ENCODE results near the gene OCIAD1. TPM values are rescaled to one million over a fixed set of nuclear protein-coding genes. Genes with fewer than 3 reads are reported as not detected.

OCIAD1 gene
- total and polyA plus RNA-seq, 2 donors (not counting 1 experiment from before 2014, with no cell fraction given) = 82.3 to 119 TPM

DNA sequence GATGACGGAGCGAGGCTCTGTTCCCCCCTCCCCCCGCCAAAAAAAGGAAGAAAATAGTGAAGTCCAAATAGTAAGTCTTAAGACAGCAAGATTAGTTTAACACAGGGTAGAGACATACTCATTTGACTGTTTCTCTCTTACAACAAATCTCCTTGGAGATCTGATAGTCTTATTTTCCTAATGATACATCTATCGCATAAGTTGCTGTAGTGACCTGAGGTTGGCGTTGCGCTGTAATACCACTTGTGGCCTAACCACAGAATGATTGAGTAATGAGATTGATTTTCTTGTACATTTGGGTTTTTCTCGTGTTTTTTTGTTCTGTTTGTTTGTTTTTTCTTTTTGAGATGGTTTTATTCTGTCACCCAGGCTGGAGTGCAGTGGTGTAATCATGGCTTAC, 27.2 kb downstream of the OCIAD1 start:
- ChIA-PET POLR2A (no interaction called here), CTCF (interaction anchor here (0.5 kb wide), 1 partner anchor 21 kb away, joined by 4 read pairs; no protein-coding TSS in a partner anchor)
- Mint-ChIP-seq H3K27ac (no peak overlapping the region), H3K9me3 (ENCODE audit: insufficient read depth) (no peaks in the 10 kb centered on the region), H3K27me3 (no peaks in the 10 kb centered on the region), H3K4me3 (no peak overlapping the region), H3K4me1 (no peaks in the 10 kb centered on the region)
- DNase-seq = no peak
- WGBS (ENCODE audit: insufficient coverage) = 90% methylated on average over 4 of the region's 7 CpGs
- Histone ChIP-seq H3K79me2 (ENCODE audit: control insufficient read depth, insufficient read depth, low read length) (no peaks in the 10 kb centered on the region), H2AFZ (ENCODE audit: insufficient read depth, low read depth, low read length, poor library complexity, severe bottlenecking) (no peak overlapping the region), H3K4me2 (replicated peaks; ENCODE audit: low read depth, low read length, poor library complexity, severe bottlenecking) (no peak overlapping the region), H3K9me3 (ENCODE audit: control extremely low read depth in 1 of 3, control insufficient read depth in 2 of 3, insufficient read depth in 1 of 3, low read length in 2 of 3) (peaks cover 0 to 1% (median 0%) of the 10 kb centered on the region in 3 donors), H3K9ac (ENCODE audit: low read length) (no peak overlapping the region), H3K36me3 (replicated peaks in 1 of 2; ENCODE audit: control extremely low read depth in 1 of 2, control insufficient read depth in 1 of 2, extremely low read depth in 1 of 2, insufficient read depth in 2 of 2, low read length in 1 of 2) (peaks cover 12 to 48% of the 10 kb centered on the region in 2 experiments), H3K4me1 (ENCODE audit: control insufficient read depth in 2 of 2, insufficient read depth in 2 of 2, low read length in 2 of 2) (no peaks in the 10 kb centered on the region), H3K4me3 (ENCODE audit: control extremely low read depth in 1 of 5, extremely low read depth in 1 of 5, insufficient read depth in 1 of 5, low read depth in 2 of 5, low read length in 4 of 5) (no peak overlapping the region), H3K27ac (ENCODE audit: low read length in 2 of 2) (no peak overlapping the region), H3K27me3 (replicated peaks in 1 of 4; ENCODE audit: control extremely low read depth in 1 of 4, control insufficient read depth in 3 of 4, insufficient read depth in 4 of 4, low read length in 3 of 4) (no peaks in the 10 kb centered on the region), H4K20me1 (ENCODE audit: control insufficient read depth, insufficient read depth, low read length, poor library complexity, severe bottlenecking) (no peaks in the 10 kb centered on the region)
- intact Hi-C loops (cut with micrococcal nuclease) = no loop called here
- TF ChIP-seq, protein P1, sequence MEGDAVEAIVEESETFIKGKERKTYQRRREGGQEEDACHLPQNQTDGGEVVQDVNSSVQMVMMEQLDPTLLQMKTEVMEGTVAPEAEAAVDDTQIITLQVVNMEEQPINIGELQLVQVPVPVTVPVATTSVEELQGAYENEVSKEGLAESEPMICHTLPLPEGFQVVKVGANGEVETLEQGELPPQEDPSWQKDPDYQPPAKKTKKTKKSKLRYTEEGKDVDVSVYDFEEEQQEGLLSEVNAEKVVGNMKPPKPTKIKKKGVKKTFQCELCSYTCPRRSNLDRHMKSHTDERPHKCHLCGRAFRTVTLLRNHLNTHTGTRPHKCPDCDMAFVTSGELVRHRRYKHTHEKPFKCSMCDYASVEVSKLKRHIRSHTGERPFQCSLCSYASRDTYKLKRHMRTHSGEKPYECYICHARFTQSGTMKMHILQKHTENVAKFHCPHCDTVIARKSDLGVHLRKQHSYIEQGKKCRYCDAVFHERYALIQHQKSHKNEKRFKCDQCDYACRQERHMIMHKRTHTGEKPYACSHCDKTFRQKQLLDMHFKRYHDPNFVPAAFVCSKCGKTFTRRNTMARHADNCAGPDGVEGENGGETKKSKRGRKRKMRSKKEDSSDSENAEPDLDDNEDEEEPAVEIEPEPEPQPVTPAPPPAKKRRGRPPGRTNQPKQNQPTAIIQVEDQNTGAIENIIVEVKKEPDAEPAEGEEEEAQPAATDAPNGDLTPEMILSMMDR (IDR thresholded peaks at IDR 0.05) = no peak
- TF ChIP-seq EZH2 (IDR thresholded peaks at IDR 0.05; ENCODE audit: borderline replicate concordance, insufficient read depth, low read depth, low read length, poor library complexity, severe bottlenecking) = no peak
- no peak for ATAC-seq (ENCODE audit: low read depth)

DNA sequence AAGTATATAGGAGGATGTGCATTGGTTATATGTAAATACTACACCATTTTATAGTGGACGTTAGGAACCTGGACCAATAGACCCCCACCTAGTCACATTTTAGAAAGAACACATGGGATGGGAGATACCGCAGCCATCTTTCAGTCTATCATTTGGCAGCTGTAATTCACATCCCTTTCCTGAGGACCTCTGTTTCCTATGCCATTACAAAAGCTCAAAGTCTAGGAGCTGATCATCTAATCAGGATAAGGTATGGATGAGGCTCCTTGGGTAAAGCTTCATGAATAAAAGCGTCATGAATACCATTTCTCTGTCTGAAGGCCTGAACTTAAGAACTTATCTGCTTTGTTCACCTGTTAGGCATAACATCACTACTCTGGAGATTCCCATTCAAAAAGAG, 31.1 kb downstream of the OCIAD1 start:
- no peaks in the 10 kb centered on the region for H3K27me3 ChIP-seq (replicated peaks in 1 of 4; ENCODE audit: control extremely low read depth in 1 of 4, control insufficient read depth in 3 of 4, insufficient read depth in 4 of 4, low read length in 3 of 4)
- no peak overlapping the region for H3K4me2 ChIP-seq (replicated peaks; ENCODE audit: low read depth, low read length, poor library complexity, severe bottlenecking)
- peaks cover 0 to 4% (median 1%) of the 10 kb centered on the region in 3 donors for H3K9me3 ChIP-seq (ENCODE audit: control extremely low read depth in 1 of 3, control insufficient read depth in 2 of 3, insufficient read depth in 1 of 3, low read length in 2 of 3)
- ATAC-seq (ENCODE audit: low read depth) = no peak
- Mint-ChIP-seq H3K4me1 (no peaks in the 10 kb centered on the region), H3K27ac (no peak overlapping the region), H3K9me3 (ENCODE audit: insufficient read depth) (peaks cover 7% of the 10 kb centered on the region), H3K4me3 (no peak overlapping the region), H3K27me3 (no peaks in the 10 kb centered on the region)
- ChIA-PET POLR2A (no interaction called here), CTCF (no interaction called here)
- no peak overlapping the region for H3K9ac ChIP-seq (ENCODE audit: low read length)
- TF ChIP-seq EZH2 (IDR thresholded peaks at IDR 0.05; ENCODE audit: borderline replicate concordance, insufficient read depth, low read depth, low read length, poor library complexity, severe bottlenecking) = no peak
- TF ChIP-seq, protein P1 (IDR thresholded peaks at IDR 0.05) = no peak
- H3K27ac ChIP-seq (ENCODE audit: low read length in 2 of 2) = no peak overlapping the region
- H2AFZ ChIP-seq (ENCODE audit: insufficient read depth, low read depth, low read length, poor library complexity, severe bottlenecking) = no peak overlapping the region
- no peak for DNase-seq
- no peaks in the 10 kb centered on the region for H4K20me1 ChIP-seq (ENCODE audit: control insufficient read depth, insufficient read depth, low read length, poor library complexity, severe bottlenecking)
- WGBS (ENCODE audit: insufficient coverage) = no CpG with 5 or more reads among the region's 3 CpGs
- intact Hi-C loops (cut with micrococcal nuclease) = no loop called here
- no peaks in the 10 kb centered on the region for H3K4me1 ChIP-seq (ENCODE audit: control insufficient read depth in 2 of 2, insufficient read depth in 2 of 2, low read length in 2 of 2)
- H3K79me2 ChIP-seq (ENCODE audit: control insufficient read depth, insufficient read depth, low read length) = no peaks in the 10 kb centered on the region
- H3K4me3 ChIP-seq (ENCODE audit: control extremely low read depth in 1 of 5, extremely low read depth in 1 of 5, insufficient read depth in 1 of 5, low read depth in 2 of 5, low read length in 4 of 5) = no peak overlapping the region
- peaks cover 9 to 28% of the 10 kb centered on the region in 2 experiments for H3K36me3 ChIP-seq (replicated peaks in 1 of 2; ENCODE audit: control extremely low read depth in 1 of 2, control insufficient read depth in 1 of 2, extremely low read depth in 1 of 2, insufficient read depth in 2 of 2, low read length in 1 of 2)

Data from B cell (primary cell).